ENCODE data around the gene LKAAEAR1.

LKAAEAR1 gene

GRCh38 chr20:64057628-64058498, 26.3 kb downstream of the LKAAEAR1 start:
- Histone ChIP-seq H3K79me2 (no peaks in the 10 kb centered on the region), H3K36me3 (ENCODE audit: control insufficient read depth, insufficient read depth, low read length) (no peaks in the 10 kb centered on the region), H3K27ac (peak overlapping the region; percentile 42), H3K9me3 (ENCODE audit: control insufficient read depth, low read length) (no peaks in the 10 kb centered on the region), H3K27me3 (ENCODE audit: control insufficient read depth, insufficient read depth, low read length) (no peaks in the 10 kb centered on the region), H3K4me3 (ENCODE audit: low read depth, low read length) (no peak overlapping the region), H2AFZ (peak overlapping the region; percentile 17), H3K4me2 (ENCODE audit: low read length) (peak overlapping the region; percentile 23), H3K9ac (no peak overlapping the region), H3K4me1 (peaks cover 4% of the 10 kb centered on the region)
- TF ChIP-seq, protein P1, sequence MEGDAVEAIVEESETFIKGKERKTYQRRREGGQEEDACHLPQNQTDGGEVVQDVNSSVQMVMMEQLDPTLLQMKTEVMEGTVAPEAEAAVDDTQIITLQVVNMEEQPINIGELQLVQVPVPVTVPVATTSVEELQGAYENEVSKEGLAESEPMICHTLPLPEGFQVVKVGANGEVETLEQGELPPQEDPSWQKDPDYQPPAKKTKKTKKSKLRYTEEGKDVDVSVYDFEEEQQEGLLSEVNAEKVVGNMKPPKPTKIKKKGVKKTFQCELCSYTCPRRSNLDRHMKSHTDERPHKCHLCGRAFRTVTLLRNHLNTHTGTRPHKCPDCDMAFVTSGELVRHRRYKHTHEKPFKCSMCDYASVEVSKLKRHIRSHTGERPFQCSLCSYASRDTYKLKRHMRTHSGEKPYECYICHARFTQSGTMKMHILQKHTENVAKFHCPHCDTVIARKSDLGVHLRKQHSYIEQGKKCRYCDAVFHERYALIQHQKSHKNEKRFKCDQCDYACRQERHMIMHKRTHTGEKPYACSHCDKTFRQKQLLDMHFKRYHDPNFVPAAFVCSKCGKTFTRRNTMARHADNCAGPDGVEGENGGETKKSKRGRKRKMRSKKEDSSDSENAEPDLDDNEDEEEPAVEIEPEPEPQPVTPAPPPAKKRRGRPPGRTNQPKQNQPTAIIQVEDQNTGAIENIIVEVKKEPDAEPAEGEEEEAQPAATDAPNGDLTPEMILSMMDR (IDR thresholded peaks at IDR 0.05): peak; percentile 83

GRCh38 chr20:64056889-64057627, 27.1 kb downstream of the LKAAEAR1 start:
- H3K27me3 ChIP-seq (ENCODE audit: control insufficient read depth, insufficient read depth, low read length): no peaks in the 10 kb centered on the region
- H3K4me1 ChIP-seq: peaks cover 2% of the 10 kb centered on the region
- H3K4me2 ChIP-seq (ENCODE audit: low read length): peak overlapping the region; percentile 23
- H3K9ac ChIP-seq: no peak overlapping the region
- H3K4me3 ChIP-seq (ENCODE audit: low read depth, low read length): no peak overlapping the region
- H3K36me3 ChIP-seq (ENCODE audit: control insufficient read depth, insufficient read depth, low read length): no peaks in the 10 kb centered on the region
- TF ChIP-seq, protein P1 (IDR thresholded peaks at IDR 0.05): no peak
- H3K9me3 ChIP-seq (ENCODE audit: control insufficient read depth, low read length): no peaks in the 10 kb centered on the region
- H2AFZ ChIP-seq: peak overlapping the region; percentile 17
- peak overlapping the region; percentile 42 for H3K27ac ChIP-seq
- H3K79me2 ChIP-seq: no peaks in the 10 kb centered on the region

DNA sequence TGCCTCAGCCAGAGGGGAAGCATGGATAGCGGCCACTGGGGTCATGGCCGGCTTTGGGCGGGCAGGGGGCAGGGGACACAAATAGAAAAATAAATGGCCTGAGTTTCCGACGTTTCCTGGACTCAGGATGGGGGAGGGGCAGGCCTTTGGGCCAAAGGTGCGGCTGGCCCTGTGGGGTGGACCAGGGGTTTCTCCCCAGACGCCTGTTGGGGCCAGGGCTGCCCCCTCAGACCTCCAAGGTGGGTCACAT, 27.6 kb downstream of the LKAAEAR1 start:
- Histone ChIP-seq H3K27me3 (ENCODE audit: control insufficient read depth, insufficient read depth, low read length) (no peaks in the 10 kb centered on the region), H2AFZ (no peak overlapping the region), H3K79me2 (no peaks in the 10 kb centered on the region), H3K9me3 (ENCODE audit: control insufficient read depth, low read length) (no peaks in the 10 kb centered on the region), H3K4me3 (ENCODE audit: low read depth, low read length) (no peak overlapping the region), H3K9ac (no peak overlapping the region), H3K4me2 (ENCODE audit: low read length) (no peak overlapping the region), H3K27ac (peak overlapping the region; percentile 42), H3K36me3 (ENCODE audit: control insufficient read depth, insufficient read depth, low read length) (no peaks in the 10 kb centered on the region), H3K4me1 (no peaks in the 10 kb centered on the region)
- TF ChIP-seq, protein P1 (IDR thresholded peaks at IDR 0.05): no peak

DNA sequence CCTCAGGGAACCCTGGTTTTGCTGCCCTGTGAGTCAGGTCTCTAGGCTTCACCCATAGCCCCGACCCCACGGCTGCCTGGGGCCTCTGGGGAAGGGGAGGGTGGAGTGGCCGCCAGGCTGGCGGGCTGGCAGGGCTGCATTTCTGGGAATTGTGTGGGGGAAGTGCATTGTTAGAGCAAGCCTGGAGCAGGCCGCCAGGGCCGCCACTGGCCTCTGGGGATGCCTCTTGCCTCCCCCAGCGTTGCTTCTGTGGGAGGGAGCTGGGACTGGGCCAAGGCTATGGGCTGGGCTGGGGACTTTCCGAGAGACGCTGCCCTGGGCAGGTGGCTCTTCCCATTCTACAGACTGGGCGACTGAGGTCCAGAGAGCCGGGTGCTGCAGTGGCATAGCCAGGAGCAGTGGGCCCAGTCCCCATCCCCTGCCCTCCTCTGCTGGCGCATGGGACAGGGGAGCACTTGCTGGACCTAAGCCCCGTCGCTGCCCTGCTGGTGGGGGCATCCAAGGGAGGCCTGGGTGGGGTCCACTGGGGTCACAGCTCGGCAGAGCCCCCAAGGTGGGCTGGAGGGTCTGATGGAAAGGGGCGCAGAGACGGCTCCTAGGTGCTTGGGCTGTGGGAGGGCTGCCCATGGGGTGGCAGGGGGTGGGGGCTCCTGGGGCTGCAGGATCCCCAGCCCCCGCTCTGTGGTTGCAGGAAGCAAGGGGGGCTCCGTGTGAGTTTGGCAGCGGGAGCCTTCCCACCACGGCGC, 28.1 kb downstream of the LKAAEAR1 start:
- H3K4me1 ChIP-seq: no peaks in the 10 kb centered on the region
- no peak overlapping the region for H3K4me3 ChIP-seq (ENCODE audit: low read depth, low read length)
- no peaks in the 10 kb centered on the region for H3K79me2 ChIP-seq
- H3K9me3 ChIP-seq (ENCODE audit: control insufficient read depth, low read length): no peaks in the 10 kb centered on the region
- no peak overlapping the region for H2AFZ ChIP-seq
- no peaks in the 10 kb centered on the region for H3K36me3 ChIP-seq (ENCODE audit: control insufficient read depth, insufficient read depth, low read length)
- no peak overlapping the region for H3K4me2 ChIP-seq (ENCODE audit: low read length)
- H3K27ac ChIP-seq: peak overlapping the region; percentile 45
- H3K27me3 ChIP-seq (ENCODE audit: control insufficient read depth, insufficient read depth, low read length): no peaks in the 10 kb centered on the region
- no peak overlapping the region for H3K9ac ChIP-seq
- TF ChIP-seq, protein P1 (IDR thresholded peaks at IDR 0.05): no peak
